Effector CD8-positive, alpha-beta T cell (primary cell): Measurements from ENCODE around the gene CPM.
A peak's percentile ranks its signal among the peaks of the same experiment; 100 is the strongest.
"Not testable (repeated sequence)": the region's sequence is repeated elsewhere in the genome, so short reads cannot be mapped to it uniquely, and the experiment has no call there.

Experiments used
- DNase-seq: peaks from one replicate; lab custom pipeline; 2025; lab: John Stamatoyannopoulos, UW

The CPM gene

DNA sequence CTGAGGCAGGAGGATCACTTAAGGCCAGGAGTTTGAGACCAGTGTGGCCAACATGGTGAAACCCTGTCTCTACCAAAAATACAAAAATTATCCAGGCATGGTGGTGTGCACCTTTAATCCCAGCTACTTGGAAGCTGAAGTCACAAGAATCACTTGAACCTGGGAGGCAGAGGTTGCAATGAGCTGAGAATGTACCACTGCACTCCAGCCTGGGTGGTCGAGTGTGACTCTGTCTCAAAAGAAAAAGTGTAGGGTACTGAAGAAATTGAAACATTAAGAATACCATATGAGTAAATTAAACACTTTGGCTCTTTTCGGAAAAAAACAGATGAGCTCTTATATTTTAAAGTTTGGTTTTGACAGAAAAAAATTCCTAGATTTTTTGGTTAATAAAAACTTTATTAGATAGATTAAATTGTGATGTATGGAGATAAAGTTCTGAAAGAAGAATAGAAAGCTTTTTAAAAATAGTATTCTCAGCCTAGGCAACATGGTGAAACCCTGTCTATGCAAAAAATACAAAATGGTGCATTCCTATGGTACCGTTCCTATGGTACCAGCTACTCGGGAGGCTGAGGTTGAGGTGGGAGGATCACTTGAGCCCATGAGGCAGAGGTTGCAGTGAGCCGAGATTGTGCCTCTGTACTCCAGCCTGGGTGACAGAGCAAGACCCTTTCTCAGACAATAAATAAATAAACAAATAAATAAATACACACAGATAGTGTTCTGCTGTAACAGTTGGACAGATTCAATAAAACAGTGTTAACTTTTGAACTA, 104.9 kb downstream of the CPM start:
- no peak for DNase-seq

- no peak for DNase-seq
Observed at GRCh38 chr12:68825569-68826217, 107.3 kb downstream of the CPM start.

GRCh38 chr12:68824597-68825250, 108.2 kb downstream of the CPM start:
- DNase-seq, result no peak

DNA sequence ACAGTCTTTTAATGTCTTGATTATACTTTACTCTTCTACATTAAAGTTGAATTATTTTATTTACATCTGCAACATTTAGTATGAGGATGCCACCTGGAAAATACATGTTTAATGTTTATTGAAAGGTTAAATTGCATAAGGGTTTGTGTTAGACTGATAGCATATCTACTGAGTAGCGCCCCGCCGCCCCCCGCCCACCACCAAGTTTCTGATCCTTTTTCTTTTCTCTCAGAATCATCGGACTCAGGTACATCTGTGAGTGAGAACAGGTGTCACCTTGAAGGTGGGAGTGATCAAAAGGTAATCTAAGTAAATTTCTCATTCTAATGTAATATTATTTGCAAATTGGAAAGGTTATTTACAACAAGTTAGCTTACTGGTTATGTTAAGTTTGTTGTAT, 108.8 kb downstream of the CPM start:
- no peak for DNase-seq

DNA sequence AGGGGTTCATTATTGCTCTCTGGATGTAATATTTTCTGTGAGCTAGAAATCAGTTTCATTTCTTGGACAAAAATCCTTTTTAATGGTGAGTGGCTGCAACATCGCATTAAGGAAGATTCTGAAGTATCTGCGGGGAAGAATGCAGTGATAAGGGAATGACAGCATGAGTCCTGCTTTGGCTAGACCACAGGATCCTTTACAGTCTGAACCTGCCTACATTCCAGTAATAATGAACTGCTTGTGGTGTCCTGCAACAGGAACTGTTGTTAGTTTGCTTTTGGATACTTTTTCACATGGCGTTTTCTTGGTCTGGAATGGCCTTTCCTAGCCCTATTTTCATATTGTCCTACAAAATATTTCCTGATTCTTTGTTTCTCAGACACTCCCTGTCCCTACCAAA, 109.3 kb downstream of the CPM start:
- no peak for DNase-seq

- no peak for DNase-seq
Observed at GRCh38 chr12:68821357-68822188, 111.4 kb downstream of the CPM start.

GRCh38 chr12:68819481-68819880, 113.5 kb downstream of the CPM start:
- not testable (repeated sequence) for DNase-seq

- DNase-seq, result no peak
Observed at GRCh38 chr12:68815928-68816800, 116.8 kb downstream of the CPM start.

- no peak for DNase-seq
Observed at GRCh38 chr12:68815232-68815927, 117.6 kb downstream of the CPM start.

DNA sequence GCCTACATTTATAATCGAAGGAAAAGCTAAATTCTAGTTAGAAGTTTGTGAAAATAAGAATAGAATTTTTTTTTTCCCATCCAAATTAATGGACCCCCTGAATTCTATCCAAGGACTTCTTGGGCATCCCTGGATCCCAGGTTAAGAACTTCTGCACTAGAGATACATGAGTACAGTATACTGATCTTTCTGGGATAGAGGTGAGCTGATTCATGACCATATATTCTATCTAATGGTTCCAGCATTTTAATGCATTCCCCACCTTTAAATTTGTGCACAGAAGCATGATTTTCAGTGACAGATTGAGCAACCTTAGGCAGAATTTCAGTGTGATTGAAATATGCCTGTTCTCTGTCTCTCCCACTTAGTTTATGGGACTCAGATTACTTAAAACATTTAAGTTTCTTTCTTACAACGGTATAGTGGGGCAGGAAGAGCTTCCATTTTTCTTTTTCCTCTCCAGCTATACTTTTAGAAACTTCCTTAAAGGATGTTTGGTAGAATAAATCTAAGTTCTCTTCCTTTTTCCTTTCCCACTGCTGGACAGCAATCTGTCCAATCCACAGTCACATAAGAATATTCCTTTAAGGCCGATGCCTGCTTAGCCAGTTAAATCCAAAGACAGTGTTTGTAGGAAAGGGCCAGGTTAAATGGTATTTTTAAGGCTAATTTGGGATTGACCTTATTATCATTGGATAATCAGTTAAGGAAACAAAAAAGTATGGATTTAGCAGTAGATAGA, 118.3 kb downstream of the CPM start:
- no peak for DNase-seq

DNA sequence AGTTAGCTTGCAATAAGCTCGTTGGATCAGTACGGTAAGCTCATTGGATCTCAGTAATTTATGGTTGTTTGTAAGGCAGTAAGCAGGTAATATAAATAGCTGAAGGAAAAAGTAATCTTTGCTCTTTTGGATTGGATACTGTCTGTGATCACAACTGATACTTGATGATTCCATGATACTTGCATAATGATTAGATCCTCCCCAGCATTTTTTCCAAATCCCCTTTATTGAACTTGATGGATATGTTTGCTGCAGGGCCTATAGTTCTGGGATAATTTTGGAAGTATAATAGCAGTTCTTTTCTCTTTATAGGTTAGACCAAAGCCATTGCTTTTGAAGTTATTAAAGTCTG, 119.8 kb downstream of the CPM start:
- DNase-seq, result no peak

- DNase-seq, result no peak
Observed at GRCh38 chr12:68812553-68813241, 120.3 kb downstream of the CPM start.

DNA sequence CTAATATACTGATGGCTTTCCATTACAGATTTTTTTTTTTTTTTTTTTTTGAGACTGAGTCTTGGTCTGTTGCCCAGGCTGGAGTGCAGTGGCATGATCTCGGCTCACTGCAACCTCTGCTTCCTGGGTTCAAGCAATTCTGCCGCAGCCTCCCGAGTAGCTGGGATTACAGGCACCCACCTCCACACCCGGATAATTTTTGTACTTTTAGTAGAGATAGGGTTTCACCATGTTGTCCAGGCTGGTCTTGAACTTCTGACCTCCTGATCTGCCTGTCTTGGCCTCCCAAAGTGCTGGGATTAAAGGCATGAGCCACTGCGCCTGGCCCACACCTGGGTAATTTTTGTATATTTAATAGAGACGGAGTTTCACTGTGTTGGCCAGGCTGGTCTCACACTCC, 121.4 kb downstream of the CPM start:
- not testable (repeated sequence) for DNase-seq

DNA sequence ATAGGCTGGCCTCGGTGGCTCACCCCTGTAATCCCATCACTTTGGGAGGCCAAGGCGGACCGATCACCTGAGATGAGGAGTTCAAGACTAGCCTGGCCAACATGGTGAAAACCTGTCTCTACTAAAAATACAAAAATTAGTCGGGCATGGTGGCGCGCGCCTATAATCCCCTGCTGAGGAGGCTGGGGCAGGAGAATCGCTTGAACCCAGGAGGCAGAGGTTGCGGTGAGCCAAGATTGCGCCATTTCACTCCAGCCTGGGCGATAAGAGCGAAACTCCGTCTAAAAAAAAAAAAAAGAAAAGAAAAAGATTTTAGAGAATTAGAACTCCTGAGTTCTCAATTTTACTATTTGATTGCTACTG, 123.0 kb downstream of the CPM start:
- DNase-seq, result not testable (repeated sequence)

- DNase-seq, result no peak
Observed at GRCh38 chr12:68809190-68810026, 123.6 kb downstream of the CPM start.

GRCh38 chr12:68808388-68809189, 124.4 kb downstream of the CPM start:
- DNase-seq, result peak; percentile 36

DNA sequence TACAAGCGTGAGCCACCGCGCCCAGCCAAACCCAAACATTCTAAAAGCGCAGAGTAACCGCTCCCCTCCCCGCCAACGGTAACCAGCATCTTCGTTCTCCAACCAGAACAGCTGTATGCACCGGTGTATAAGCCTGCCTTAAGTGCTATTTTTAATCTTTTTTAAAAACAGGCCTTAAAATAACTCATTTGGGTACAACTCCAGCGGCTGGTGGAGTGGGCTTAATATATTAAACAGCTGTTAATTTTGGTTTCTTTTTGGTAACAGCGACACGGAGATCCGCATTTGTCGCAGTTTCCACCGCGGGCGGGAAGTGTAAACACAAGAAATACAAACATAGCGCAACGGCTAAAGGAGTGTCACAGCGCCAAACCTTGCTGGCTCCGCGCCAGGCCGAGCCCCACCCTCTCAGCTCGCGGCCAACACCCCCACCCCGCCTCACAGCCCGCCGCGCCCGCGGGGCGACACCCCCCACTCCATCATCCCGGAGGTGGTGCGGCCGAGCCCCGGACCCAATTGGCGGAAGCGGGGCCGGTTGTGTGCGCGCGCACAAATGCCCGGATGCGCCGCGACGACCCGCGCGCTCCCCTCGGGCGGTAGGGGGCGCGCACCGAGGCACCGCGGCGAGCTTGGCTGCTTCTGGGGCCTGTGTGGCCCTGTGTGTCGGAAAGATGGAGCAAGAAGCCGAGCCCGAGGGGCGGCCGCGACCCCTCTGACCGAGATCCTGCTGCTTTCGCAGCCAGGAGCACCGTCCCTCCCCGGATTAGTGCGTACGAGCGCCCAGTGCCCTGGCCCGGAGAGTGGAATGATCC, 125.2 kb downstream of the CPM start, which contains the start of gene MDM2:
Gene MDM2, plus strand, starts transcription at position 602 of the 812 bp plus-strand sequence. CDS start 301 bp downstream, outside the sequence.
- DNase-seq, result peak; percentile 97
